Dedifferentiated amniotic fluid mesenchymal stem cell (primary cell): ENCODE measurements around the gene IMP4.

Source experiments
- DNase-seq: peaks from one replicate; pipeline ENCODE4 v3.0.0-alpha.2; 2016; ENCODE audit errors: extremely low spot score

IMP4 gene

GRCh38 chr2:130376433-130377293 is 34.0 kb downstream of the IMP4 start:
- no peak for DNase-seq

DNA sequence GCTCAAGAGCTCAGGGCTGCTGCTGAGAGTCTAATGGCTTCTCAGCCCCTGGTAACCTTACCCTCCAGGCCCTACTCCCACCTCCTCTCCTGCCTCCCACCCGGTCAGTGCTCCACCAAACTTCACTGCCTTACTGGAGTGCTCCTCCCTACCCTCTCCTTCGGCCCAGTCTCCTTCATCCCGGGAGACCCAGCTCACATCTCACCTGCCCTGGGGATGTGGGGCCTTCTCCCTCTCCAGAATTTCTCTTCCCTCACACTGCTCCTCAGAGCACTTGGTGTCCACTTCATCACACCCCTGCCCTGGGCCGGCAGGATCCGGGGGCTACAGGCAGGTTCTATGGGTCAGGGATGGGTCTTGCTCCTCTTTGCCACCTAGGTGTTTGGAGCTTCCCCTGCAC is 34.8 kb downstream of the IMP4 start:
- no peak for DNase-seq

- no peak for DNase-seq
These were observed 35.7 kb downstream of the IMP4 start for GRCh38 chr2:130378206-130378897.

DNA sequence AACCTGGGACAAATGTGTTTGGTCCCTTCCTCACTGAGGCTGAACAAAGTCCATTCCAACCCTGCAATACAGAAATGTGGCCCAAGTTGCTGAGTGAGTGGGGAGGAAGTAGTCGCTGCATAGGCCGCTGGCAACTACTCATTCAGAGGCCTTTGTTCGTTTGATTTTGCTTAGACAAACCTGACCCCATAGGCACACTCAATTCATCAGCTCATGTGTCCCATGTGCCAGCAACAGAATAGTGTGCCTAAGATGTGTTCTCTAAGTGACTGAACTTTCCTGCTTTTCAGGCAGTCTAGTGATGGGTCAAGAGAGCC is 36.2 kb downstream of the IMP4 start:
- DNase-seq = no peak

GRCh38 chr2:130380096-130380934 is 37.6 kb downstream of the IMP4 start:
- DNase-seq = no peak

DNA sequence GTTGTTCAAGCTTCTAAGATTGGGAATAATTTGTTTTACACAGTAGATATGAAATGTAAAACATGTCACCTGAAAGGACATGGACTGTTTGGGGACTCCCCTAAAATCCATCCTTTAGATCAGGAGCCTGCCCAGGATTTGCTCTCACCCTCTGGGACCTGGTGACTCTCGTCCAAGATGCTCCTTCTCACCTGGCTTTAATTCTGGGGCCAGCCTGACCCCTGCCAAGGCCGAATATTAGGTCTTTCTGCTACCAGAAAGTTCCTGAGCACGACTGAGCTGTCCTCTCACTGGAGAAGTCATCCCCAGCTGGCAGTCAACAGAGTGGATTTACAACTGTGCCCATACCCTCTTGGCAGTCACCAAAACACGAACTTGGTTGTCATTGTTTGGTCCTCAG is 38.4 kb downstream of the IMP4 start:
- no peak for DNase-seq

- no peak for DNase-seq
These were observed 38.9 kb downstream of the IMP4 start for GRCh38 chr2:130381619-130382018.

DNA sequence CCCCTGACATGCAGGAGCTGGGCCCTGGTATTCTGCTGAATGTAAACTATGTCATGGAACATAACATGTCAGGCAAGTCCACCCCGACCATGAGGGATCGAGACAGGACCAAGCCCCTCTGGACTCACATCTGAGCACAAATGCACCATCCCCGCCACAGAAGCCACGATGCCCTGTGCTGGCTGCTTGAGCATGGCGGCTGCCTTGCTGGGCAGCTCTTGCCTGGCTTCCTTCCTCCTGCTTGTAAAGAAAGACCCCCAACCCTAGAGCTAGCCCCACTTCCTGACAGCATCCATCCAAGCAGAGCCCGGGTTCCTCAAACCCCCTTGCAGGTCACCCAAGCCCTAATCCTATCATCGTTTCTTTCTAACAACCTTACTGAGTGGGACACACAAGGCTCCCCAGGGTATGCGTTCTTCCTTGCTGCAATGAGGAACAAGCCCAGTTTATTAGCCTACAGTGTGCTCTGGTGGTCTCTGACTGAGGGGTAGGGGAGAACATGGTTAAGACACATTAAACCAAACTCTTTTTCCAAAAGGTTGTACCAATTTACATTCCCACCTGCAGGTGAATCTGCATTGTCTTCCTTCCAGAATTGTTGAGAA is 39.7 kb downstream of the IMP4 start:
- DNase-seq = no peak

GRCh38 chr2:130385709-130386108 is 43.0 kb downstream of the IMP4 start:
- no peak for DNase-seq

GRCh38 chr2:130387071-130387400 is 44.3 kb downstream of the IMP4 start:
- DNase-seq = no peak

GRCh38 chr2:130387804-130388203 is 45.1 kb downstream of the IMP4 start:
- no peak for DNase-seq

DNA sequence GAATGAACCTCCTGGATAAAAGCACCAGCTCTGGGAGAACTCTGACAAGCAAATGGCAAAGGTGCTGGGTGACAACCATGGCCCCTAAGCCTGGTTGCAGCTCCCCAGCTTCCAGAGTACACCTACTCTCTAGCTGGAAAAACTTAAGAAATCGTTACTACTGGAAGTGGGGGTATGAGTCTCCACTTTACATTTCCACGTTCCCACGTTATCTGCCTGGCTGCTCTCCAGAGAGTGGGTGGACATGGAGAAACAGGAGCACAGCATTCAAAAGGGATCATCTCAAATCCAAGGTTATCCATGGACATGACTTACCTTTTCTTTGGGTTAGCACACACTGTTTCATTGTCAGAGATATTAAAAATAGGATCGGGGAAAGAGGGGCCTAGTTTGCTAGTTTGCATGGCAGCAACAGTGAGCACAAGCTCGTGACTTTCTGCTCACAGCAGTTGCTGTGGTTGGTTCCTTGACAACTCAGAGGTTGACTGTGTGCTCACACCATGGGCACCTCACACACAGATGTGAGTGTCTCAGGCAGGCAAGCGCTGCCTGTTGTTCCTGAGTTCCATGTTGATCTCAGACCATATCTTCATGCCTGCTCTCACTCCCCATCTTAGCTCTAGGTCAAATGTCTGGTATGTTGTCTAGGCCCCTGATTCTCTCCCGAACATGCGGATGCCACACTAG is 45.7 kb downstream of the IMP4 start:
- no peak for DNase-seq

- no peak for DNase-seq
These were observed 46.7 kb downstream of the IMP4 start for GRCh38 chr2:130389358-130389757.

DNA sequence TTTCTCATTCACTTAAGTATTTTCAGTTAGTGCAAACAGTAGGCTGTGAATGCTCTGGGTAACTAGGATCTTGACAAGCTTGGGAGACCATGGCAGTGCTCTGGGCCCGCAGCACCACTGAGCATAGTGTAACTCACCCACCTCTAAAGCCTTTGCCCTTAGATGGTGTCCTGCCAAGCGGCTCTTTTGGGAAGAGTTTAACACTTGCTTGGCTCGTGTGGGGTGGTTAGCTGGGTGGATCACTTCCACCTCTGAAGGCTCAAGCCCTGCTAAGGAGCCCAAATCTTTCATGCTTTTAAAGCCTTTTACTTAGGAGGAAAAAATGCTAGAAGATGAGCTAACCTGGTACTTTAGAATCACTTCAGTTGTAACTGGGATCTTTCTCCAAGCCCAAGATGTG is 47.1 kb downstream of the IMP4 start:
- no peak for DNase-seq

- no peak for DNase-seq
These were observed 47.9 kb downstream of the IMP4 start for GRCh38 chr2:130390460-130391057.

- DNase-seq = peak; percentile 52
These were observed 48.6 kb downstream of the IMP4 start for GRCh38 chr2:130391058-130391871.

GRCh38 chr2:130391872-130392670 is 49.4 kb downstream of the IMP4 start:
- peak; percentile 16 for DNase-seq

GRCh38 chr2:130393318-130393910 is 50.7 kb downstream of the IMP4 start:
- DNase-seq = no peak
